ENCODE data around the gene SMAP1.

Gene SMAP1

DNA sequence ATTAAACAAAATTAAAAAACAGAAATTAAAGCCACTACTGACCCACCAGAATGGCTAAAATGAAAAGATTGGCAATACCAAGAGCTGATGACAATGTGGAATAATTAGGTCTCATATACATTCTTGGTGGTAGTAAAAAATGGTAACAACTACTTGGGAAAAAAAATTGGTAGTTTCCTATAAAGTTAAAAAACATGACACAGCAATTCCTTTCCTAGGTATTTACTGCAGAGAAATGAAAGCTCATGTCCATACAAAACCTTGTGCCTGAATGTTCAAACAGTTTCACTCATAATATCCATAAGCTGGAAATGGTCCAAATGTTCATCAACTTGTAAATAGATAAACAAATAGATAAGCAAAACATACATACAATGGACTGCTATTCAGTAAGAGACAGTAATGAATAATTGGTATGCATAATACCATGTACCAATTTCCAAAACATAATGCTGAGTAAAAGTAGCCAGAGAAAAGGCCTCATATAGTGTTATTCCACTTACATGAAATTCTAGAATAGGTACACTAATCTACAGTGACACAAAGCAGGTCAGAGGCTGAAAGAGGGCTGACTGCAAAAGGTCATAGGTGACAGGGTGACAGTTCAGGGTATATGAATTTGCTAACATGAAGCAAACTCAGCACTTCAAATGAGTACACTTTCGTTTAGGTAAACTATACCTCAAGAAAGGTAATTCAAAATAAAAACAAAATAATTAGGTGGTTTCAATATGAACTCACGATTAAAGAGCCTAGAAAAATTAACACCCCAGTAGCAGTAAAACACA, 236.2 kb downstream of the SMAP1 start:
- DNase-seq, result no peak

DNA sequence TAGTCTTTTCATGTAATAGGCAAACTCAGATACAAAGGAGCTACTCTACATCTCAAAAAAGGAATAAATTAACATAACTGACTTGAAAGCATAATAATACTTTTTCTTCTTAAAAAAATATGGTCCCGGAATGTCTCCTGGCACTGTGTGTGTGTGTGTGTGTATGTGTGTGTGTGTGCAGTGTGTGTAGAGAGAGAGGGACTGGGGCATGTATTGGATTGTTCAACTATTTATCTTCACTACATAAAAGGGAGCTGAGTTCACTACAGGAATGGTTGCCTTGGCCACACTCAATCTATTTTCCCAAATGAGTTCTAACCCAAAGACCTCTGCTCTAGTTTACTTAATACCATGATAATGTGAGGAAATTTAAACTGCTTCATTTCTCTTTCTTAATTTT, 238.1 kb downstream of the SMAP1 start:
- no peak for DNase-seq

Measured in CD4-positive, alpha-beta T cell treated with Interferon alpha-2 for 1 hour (primary cell).